ENCODE results near the gene MYH2. TPM values are rescaled to one million over a fixed set of nuclear protein-coding genes. Genes with fewer than 3 reads are reported as not detected.

Gene MYH2
- total RNA-seq, 1 experiment from 2014 or later, result not detected

GRCh38 chr17:10521949-10522348 is 27.5 kb downstream of the MYH2 start:
- ChIA-PET CTCF (interaction anchor here (0.7 kb wide), 1 partner anchor 632 kb away, joined by 3 read pairs; no protein-coding TSS in a partner anchor), RAD21 (ENCODE audit: low non-redundant PET in 1 of 2, low total read pairs in 2 of 2, uncharacterized antibody in 2 of 2, unreplicated experiment in 2 of 2) (no interaction called here), POLR2A (no interaction called here)
- Histone ChIP-seq H3K4me1 (ENCODE audit: control insufficient read depth in 1 of 2, insufficient read depth in 2 of 2, low read length in 2 of 2) (no peaks in the 10 kb centered on the region), H3K79me2 (ENCODE audit: insufficient read depth, low read length) (no peaks in the 10 kb centered on the region), H4K20me1 (ENCODE audit: insufficient read depth) (no peaks in the 10 kb centered on the region), H3K4me3 (replicated peaks in 1 of 2; ENCODE audit: low read depth in 1 of 2, low read length in 2 of 2) (no peak overlapping the region), H3K27ac (ENCODE audit: low read depth, low read length) (no peak overlapping the region), H3K4me2 (ENCODE audit: low read length) (no peak overlapping the region), H2AFZ (ENCODE audit: low read depth, low read length, poor library complexity, severe bottlenecking) (no peak overlapping the region), H3K27me3 (ENCODE audit: insufficient read depth, low read length) (peaks cover 46% of the 10 kb centered on the region), H3K9me3 (ENCODE audit: control insufficient read depth in 1 of 2, insufficient read depth in 1 of 2, low read depth in 1 of 2, low read length in 2 of 2) (no peaks in the 10 kb centered on the region), H3K9ac (ENCODE audit: low read length) (no peak overlapping the region), H3K36me3 (ENCODE audit: control insufficient read depth in 1 of 2, insufficient read depth in 2 of 2, low read length in 2 of 2) (no peaks in the 10 kb centered on the region), H3K9me2 (ENCODE audit: insufficient read depth) (no peaks in the 10 kb centered on the region)
- no peak for DNase-seq (ENCODE audit: low read depth, low spot score)
- TF ChIP-seq SRF (IDR thresholded peaks at IDR 0.05; ENCODE audit: low read depth), result no peak
- TF ChIP-seq FOSL1 (IDR thresholded peaks at IDR 0.05; ENCODE audit: low read depth), result no peak
- TF ChIP-seq JUND (IDR thresholded peaks at IDR 0.05), result no peak
- TF ChIP-seq REST (IDR thresholded peaks at IDR 0.05; ENCODE audit: low read depth), result no peak
- TF ChIP-seq ATF3 (IDR thresholded peaks at IDR 0.05), result no peak
- TF ChIP-seq SP1 (IDR thresholded peaks at IDR 0.05; ENCODE audit: low read depth), result no peak
- TF ChIP-seq, protein P1, sequence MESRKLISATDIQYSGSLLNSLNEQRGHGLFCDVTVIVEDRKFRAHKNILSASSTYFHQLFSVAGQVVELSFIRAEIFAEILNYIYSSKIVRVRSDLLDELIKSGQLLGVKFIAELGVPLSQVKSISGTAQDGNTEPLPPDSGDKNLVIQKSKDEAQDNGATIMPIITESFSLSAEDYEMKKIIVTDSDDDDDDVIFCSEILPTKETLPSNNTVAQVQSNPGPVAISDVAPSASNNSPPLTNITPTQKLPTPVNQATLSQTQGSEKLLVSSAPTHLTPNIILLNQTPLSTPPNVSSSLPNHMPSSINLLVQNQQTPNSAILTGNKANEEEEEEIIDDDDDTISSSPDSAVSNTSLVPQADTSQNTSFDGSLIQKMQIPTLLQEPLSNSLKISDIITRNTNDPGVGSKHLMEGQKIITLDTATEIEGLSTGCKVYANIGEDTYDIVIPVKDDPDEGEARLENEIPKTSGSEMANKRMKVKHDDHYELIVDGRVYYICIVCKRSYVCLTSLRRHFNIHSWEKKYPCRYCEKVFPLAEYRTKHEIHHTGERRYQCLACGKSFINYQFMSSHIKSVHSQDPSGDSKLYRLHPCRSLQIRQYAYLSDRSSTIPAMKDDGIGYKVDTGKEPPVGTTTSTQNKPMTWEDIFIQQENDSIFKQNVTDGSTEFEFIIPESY (IDR thresholded peaks at IDR 0.05; ENCODE audit: extremely low read depth, insufficient replicate concordance, low read length), result no peak
- TF ChIP-seq EZH2 (IDR thresholded peaks at IDR 0.05), result no peak
- no peak for TF ChIP-seq CBX3 (IDR thresholded peaks at IDR 0.05; ENCODE audit: low read depth)
- no peak for TF ChIP-seq EGR1 (IDR thresholded peaks at IDR 0.05; ENCODE audit: low read depth)
- TF ChIP-seq, protein P2, sequence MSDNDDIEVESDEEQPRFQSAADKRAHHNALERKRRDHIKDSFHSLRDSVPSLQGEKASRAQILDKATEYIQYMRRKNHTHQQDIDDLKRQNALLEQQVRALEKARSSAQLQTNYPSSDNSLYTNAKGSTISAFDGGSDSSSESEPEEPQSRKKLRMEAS (IDR thresholded peaks at IDR 0.05), result no peak
- no peak for TF ChIP-seq ELF1 (IDR thresholded peaks at IDR 0.05; ENCODE audit: borderline replicate concordance, low read depth)
- no peak for TF ChIP-seq ZNF274 (IDR thresholded peaks at IDR 0.05; ENCODE audit: low read depth, low read length)
- TF ChIP-seq ZFX (IDR thresholded peaks at IDR 0.05), result no peak
- no peak for ATAC-seq
- BruUV-seq (replicated peaks), result no TSS peak
- intact Hi-C loops (cut with micrococcal nuclease), result no loop called here
